Parathyroid adenoma (tissue), 2 donors: Measurements from ENCODE around the gene FBXL20.

Source experiments
- H2AFZ ChIP-seq: fragments of 300-600 bp; sonication (generic); one replicate; pipeline ENCODE4 v1.7.0; 2017; ENCODE audit warnings: antibody characterized with exemption, mild to moderate bottlenecking
- H3K27ac ChIP-seq: fragments of 300-600 bp; sonication (generic); one replicate; pipeline ENCODE4 v1.7.0; 2017
- H3K27me3 ChIP-seq: fragments of 300-600 bp; sonication (generic); one replicate; pipeline ENCODE4 v1.7.0; 2017; ENCODE audit warnings: low read length; ENCODE audit not compliant: control insufficient read depth, insufficient read depth
- H3K36me3 ChIP-seq: fragments of 300-600 bp; sonication (generic); one replicate; pipeline ENCODE4 v1.7.0; 2017; ENCODE audit warnings: low read length; ENCODE audit not compliant: control insufficient read depth, insufficient read depth
- H3K4me1 ChIP-seq: fragments of 300-600 bp; sonication (generic); one replicate; pipeline ENCODE4 v1.7.0; 2017; ENCODE audit warnings: control low read depth
- H3K4me2 ChIP-seq: fragments of 300-600 bp; sonication (generic); one replicate; pipeline ENCODE4 v1.7.0; 2017; ENCODE audit warnings: low read length
- H3K4me3 ChIP-seq: fragments of 300-600 bp; sonication (generic); one replicate; pipeline ENCODE4 v1.7.0; 2017; ENCODE audit warnings: low read depth, low read length
- H3K79me2 ChIP-seq: fragments of 300-600 bp; sonication (generic); one replicate; pipeline ENCODE4 v1.7.0; 2017; ENCODE audit warnings: control low read depth
- H3K9ac ChIP-seq: fragments of 300-600 bp; sonication (generic); one replicate; pipeline ENCODE4 v1.7.0; 2017; ENCODE audit warnings: mild to moderate bottlenecking
- H3K9me3 ChIP-seq: fragments of 300-600 bp; sonication (generic); one replicate; pipeline ENCODE4 v1.7.0; 2017; ENCODE audit warnings: low read length; ENCODE audit not compliant: control insufficient read depth
- TF ChIP-seq, protein P1 (sequence below): fragments of 300-600 bp; sonication (generic); IDR thresholded peaks from one replicate; pipeline ENCODE4 v1.7.0; 2017; ENCODE audit warnings: antibody characterized with exemption, mild to moderate bottlenecking
- donor health status: primary hyperparathyroidism.

The FBXL20 gene

DNA sequence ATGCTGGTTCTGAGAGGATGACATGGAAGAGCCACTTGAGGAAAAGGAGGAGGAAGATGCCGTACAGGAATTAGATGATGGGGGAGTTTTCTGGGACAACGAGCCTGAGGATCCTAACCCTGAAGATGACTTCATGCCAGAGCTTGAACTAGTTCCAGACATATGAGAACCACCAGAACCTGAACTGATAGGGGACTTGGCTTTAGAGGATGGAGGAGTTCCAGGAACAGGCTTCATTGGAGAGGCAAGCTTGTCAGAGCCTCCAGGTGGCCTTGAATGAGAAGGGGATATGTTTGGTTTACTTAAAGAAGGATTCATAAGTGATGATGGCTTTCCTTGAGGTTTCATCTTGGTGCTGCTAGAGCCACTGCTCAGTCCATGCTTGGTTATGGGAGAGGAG lies 6.9 kb upstream of the FBXL20 start:
- H3K4me3 ChIP-seq = no peak overlapping the region
- TF ChIP-seq, protein P1, sequence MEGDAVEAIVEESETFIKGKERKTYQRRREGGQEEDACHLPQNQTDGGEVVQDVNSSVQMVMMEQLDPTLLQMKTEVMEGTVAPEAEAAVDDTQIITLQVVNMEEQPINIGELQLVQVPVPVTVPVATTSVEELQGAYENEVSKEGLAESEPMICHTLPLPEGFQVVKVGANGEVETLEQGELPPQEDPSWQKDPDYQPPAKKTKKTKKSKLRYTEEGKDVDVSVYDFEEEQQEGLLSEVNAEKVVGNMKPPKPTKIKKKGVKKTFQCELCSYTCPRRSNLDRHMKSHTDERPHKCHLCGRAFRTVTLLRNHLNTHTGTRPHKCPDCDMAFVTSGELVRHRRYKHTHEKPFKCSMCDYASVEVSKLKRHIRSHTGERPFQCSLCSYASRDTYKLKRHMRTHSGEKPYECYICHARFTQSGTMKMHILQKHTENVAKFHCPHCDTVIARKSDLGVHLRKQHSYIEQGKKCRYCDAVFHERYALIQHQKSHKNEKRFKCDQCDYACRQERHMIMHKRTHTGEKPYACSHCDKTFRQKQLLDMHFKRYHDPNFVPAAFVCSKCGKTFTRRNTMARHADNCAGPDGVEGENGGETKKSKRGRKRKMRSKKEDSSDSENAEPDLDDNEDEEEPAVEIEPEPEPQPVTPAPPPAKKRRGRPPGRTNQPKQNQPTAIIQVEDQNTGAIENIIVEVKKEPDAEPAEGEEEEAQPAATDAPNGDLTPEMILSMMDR = no peak
- no peaks in the 10 kb centered on the region for H3K9me3 ChIP-seq
- H3K79me2 ChIP-seq = no peaks in the 10 kb centered on the region
- H3K27me3 ChIP-seq = no peaks in the 10 kb centered on the region
- H3K4me2 ChIP-seq = no peak overlapping the region
- H3K27ac ChIP-seq = no peak overlapping the region
- H3K4me1 ChIP-seq = no peaks in the 10 kb centered on the region
- H2AFZ ChIP-seq = no peak overlapping the region
- no peak overlapping the region for H3K9ac ChIP-seq
- no peaks in the 10 kb centered on the region for H3K36me3 ChIP-seq

DNA sequence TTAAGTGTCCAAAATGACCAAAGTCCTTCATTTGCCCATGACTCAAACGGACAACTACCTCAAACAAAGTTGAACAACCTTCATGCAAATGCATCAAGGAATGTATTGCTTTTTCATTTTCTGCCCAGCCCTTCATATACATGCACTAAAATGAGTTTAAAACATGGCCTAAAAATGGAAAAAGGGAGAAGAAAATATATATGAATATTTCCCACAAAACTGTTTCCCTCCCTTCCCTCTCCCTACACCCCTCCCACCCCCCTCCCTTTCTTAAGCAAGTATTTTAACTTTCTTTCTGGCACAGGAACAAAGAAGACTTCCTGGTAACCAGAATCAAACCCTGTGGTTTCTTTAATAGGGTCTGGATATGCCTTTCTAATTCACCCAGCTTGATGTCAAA lies 5.5 kb upstream of the FBXL20 start:
- no peaks in the 10 kb centered on the region for H3K4me1 ChIP-seq
- H3K36me3 ChIP-seq = no peaks in the 10 kb centered on the region
- TF ChIP-seq, protein P1 = no peak
- H3K9me3 ChIP-seq = no peaks in the 10 kb centered on the region
- H3K27ac ChIP-seq = no peak overlapping the region
- no peaks in the 10 kb centered on the region for H3K79me2 ChIP-seq
- no peak overlapping the region for H3K4me3 ChIP-seq
- no peak overlapping the region for H3K4me2 ChIP-seq
- no peaks in the 10 kb centered on the region for H3K27me3 ChIP-seq
- no peak overlapping the region for H2AFZ ChIP-seq
- no peak overlapping the region for H3K9ac ChIP-seq

DNA sequence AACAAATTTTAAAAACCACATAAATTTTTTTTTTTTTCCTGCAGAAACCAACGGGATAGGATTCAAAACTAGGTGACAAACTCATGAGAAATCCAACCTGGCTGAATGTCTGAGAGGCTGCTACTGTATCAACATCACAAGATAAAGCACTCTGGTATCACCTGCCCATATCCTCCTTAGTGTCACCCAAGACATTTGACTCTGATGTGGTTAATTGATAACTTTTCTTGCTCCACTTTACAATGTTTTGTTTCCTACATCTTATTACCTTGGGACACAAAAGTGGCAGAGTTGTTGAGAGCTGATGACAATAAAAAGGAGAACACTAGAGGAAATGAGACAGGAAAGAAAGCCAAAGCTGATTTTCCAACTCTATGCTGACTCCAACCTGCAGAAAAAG lies 4.0 kb upstream of the FBXL20 start:
- H3K9ac ChIP-seq = no peak overlapping the region
- no peaks in the 10 kb centered on the region for H3K27me3 ChIP-seq
- H3K27ac ChIP-seq = no peak overlapping the region
- TF ChIP-seq, protein P1 = no peak
- H3K79me2 ChIP-seq = peaks cover 5% of the 10 kb centered on the region
- H3K36me3 ChIP-seq = no peaks in the 10 kb centered on the region
- H3K4me1 ChIP-seq = no peaks in the 10 kb centered on the region
- no peak overlapping the region for H3K4me2 ChIP-seq
- H2AFZ ChIP-seq = no peak overlapping the region
- no peak overlapping the region for H3K4me3 ChIP-seq
- H3K9me3 ChIP-seq = no peaks in the 10 kb centered on the region

DNA sequence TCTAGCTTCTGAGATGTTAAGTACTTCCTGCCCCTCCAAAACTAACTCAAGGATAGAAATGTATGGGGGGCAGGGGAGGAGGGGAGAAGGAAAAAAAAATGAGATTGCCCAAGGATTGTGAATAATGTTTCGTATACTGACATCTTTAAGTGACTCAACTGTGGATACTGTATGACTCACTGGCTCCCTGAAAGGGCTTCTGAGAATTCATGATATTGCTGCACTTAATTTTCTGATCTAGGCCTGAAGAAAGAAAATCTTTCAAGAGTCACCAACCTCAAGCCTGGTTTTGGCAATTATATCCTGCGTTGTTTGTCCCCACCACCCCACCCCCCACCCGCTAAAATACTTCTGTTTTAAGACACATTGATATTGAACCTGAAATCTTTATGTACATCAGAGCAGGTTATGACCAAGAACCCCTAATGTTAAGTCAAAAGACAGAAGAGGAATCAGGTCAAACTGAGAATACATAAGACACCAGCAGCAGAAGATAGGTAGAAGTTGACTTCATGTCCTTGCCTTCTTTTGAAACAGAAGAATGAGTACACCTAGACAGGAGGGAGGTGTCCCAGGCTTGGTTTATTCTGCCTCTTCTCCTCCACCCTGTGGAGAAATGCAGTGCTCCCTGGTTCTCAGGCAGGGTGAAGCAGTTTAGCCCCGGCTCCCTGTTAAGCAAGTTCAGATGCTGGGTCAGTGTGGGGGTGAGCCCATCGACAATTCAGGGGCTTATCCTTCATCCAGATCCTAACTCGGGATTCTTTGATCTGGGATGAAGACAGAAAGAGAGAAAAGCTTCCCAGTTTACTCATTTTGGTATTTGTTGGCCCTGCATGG lies 3.3 kb upstream of the FBXL20 start:
- Histone ChIP-seq H3K79me2 (peaks cover 6% of the 10 kb centered on the region), H3K27ac (no peak overlapping the region), H3K36me3 (no peaks in the 10 kb centered on the region), H3K4me1 (no peaks in the 10 kb centered on the region), H3K4me3 (no peak overlapping the region), H3K9me3 (no peaks in the 10 kb centered on the region), H3K9ac (no peak overlapping the region), H3K27me3 (no peaks in the 10 kb centered on the region), H2AFZ (no peak overlapping the region), H3K4me2 (no peak overlapping the region)
- TF ChIP-seq, protein P1 = no peak
